ENCODE results near the gene APOBEC3B. TPM values are rescaled to one million over a fixed set of nuclear protein-coding genes. Genes with fewer than 3 reads are reported as not detected.
"Not testable (repeated sequence)": the region's sequence is repeated elsewhere in the genome, so short reads cannot be mapped to it uniquely, and the experiment has no call there.

APOBEC3B gene
- total RNA-seq, 1 experiment from 2014 or later, result 8.7 TPM

- no peak for DNase-seq (ENCODE audit: low spot score)
Measured at GRCh38 chr22:38997518-38997917, 15.4 kb downstream of the APOBEC3B start.

GRCh38 chr22:39003165-39003638 is 21.1 kb downstream of the APOBEC3B start:
- DNase-seq (ENCODE audit: low spot score), result peak; percentile 76

- no peak for DNase-seq (ENCODE audit: low spot score)
Measured at GRCh38 chr22:39007177-39007576, 25.0 kb downstream of the APOBEC3B start.

- not testable (repeated sequence) for DNase-seq (ENCODE audit: low spot score)
Measured at GRCh38 chr22:39008271-39008850, 26.2 kb downstream of the APOBEC3B start.

GRCh38 chr22:39010946-39011345 is 28.8 kb downstream of the APOBEC3B start:
- no peak for DNase-seq (ENCODE audit: low spot score)

GRCh38 chr22:39012533-39013511 is 30.7 kb downstream of the APOBEC3B start:
- DNase-seq (ENCODE audit: low spot score), result no peak

GRCh38 chr22:39013561-39013941 is 31.4 kb downstream of the APOBEC3B start:
- not testable (repeated sequence) for DNase-seq (ENCODE audit: low spot score)

GRCh38 chr22:39013942-39014722 is 32.0 kb downstream of the APOBEC3B start, which contains the start of gene APOBEC3C:
Gene APOBEC3C (plus strand): TSS chr22:39014257. CDS start chr22:39014363, 106 bp downstream.
- peak; percentile 82 for DNase-seq (ENCODE audit: low spot score)

- DNase-seq (ENCODE audit: low spot score), result peak; percentile 1
Measured at GRCh38 chr22:39014723-39015121, 32.6 kb downstream of the APOBEC3B start.

- no peak for DNase-seq (ENCODE audit: low spot score)
Measured at GRCh38 chr22:39016592-39016991, 34.4 kb downstream of the APOBEC3B start.

- DNase-seq (ENCODE audit: low spot score), result no peak
Measured at GRCh38 chr22:39017596-39018365, 35.6 kb downstream of the APOBEC3B start.

GRCh38 chr22:39020021-39020651 is 38.0 kb downstream of the APOBEC3B start:
- not testable (repeated sequence) for DNase-seq (ENCODE audit: low spot score)

- DNase-seq (ENCODE audit: low spot score), result no peak
Measured at GRCh38 chr22:39021552-39022250, 39.6 kb downstream of the APOBEC3B start.

GRCh38 chr22:39024519-39025308 is 42.6 kb downstream of the APOBEC3B start:
- DNase-seq (ENCODE audit: low spot score), result no peak

- no peak for DNase-seq (ENCODE audit: low spot score)
Measured at GRCh38 chr22:39026509-39027150, 44.5 kb downstream of the APOBEC3B start.

GRCh38 chr22:39027717-39028116 is 45.6 kb downstream of the APOBEC3B start:
- no peak for DNase-seq (ENCODE audit: low spot score)

- no peak for DNase-seq (ENCODE audit: low spot score)
Measured at GRCh38 chr22:39028281-39028680, 46.1 kb downstream of the APOBEC3B start.

GRCh38 chr22:39029227-39029626 is 47.1 kb downstream of the APOBEC3B start:
- DNase-seq (ENCODE audit: low spot score), result no peak

- no peak for DNase-seq (ENCODE audit: low spot score)
Measured at GRCh38 chr22:39030705-39031104, 48.6 kb downstream of the APOBEC3B start.

Data from A172 (cell line).